22Rv1 (cell line): Measurements from ENCODE around the gene PPM1K.

ENCODE experiments used
- CTCF ChIP-seq: fragments of 450-650 bp; IDR thresholded peaks from 2 replicates; pipeline ENCODE4 v1.5.1; 2017; ENCODE audit warnings: mild to moderate bottlenecking
- ZFX ChIP-seq: fragments of 450-650 bp; IDR thresholded peaks from 2 replicates; pipeline ENCODE4 v1.6.1; 2017; ENCODE audit warnings: antibody characterized with exemption, borderline replicate concordance

- TF ChIP-seq CTCF (no peak), ZFX (no peak)
Measured at GRCh38 chr4:88320780-88321373, 36.5 kb upstream of the PPM1K start.
